Prostate gland (tissue), 2 donors: ENCODE results near the gene NCAM1. TPM values are rescaled to one million over a fixed set of nuclear protein-coding genes. Genes with fewer than 3 reads are reported as not detected.

ENCODE experiments used
- DNase-seq: peaks from one replicate; pipeline ENCODE4 v3.0.0-alpha.2; 2019; ENCODE audit warnings: low spot score
- H3K27ac ChIP-seq, 2 donors: fragments of 200-600 bp; sonication (generic); 2 replicates each; pipeline ENCODE4 v1.5.1; 2017 to 2019
- H3K27me3 ChIP-seq: fragments of 200-600 bp; sonication (generic); replicated peaks from 2 replicates; pipeline ENCODE4 v1.5.1; 2019; ENCODE audit not compliant: insufficient read depth
- H3K36me3 ChIP-seq, 2 donors: fragments of 200-600 bp; sonication (generic); 1 replicate in 1 of 2; 2 replicates in 1 of 2; pipeline versions ENCODE4 v1.5.1 to v1.8.1; 2017 to 2019
- H3K4me1 ChIP-seq: fragments of 200-600 bp; sonication (generic); replicated peaks from 2 replicates; pipeline ENCODE4 v1.5.1; 2019
- H3K4me3 ChIP-seq, 2 donors: fragments of 200-600 bp; sonication (generic); 2 replicates each; pipeline ENCODE4 v1.5.1; 2017 to 2019
- H3K9me3 ChIP-seq: fragments of 200-600 bp; sonication (generic); 2 replicates; pipeline ENCODE4 v1.5.1; 2017
- POLR2A ChIP-seq: fragments of 450-650 bp; IDR thresholded peaks from one replicate; pipeline ENCODE4 v1.6.1; 2016; ENCODE audit warnings: antibody characterized with exemption, mild to moderate bottlenecking
- POLR2AphosphoS5 ChIP-seq: sonication (generic); formaldehyde crosslinking; IDR thresholded peaks from one replicate; pipeline ENCODE4 v1.6.1; 2017; ENCODE audit warnings: antibody characterized with exemption
- WGBS: methylation state at CpG from one replicate; pipeline ENCODE4 v1.1.5; 2018; 5-methylcytosine and 5-hydroxymethylcytosine counted together
- intact Hi-C: fragments of 100-400 bp; cut with DNase I; formaldehyde crosslinking; loops from one replicate; pipeline ENCODE4 v1.14.2; 2022
- total RNA-seq, 2 donors: library from RNA; depleted of rRNA; stranded (reverse); fragments of >200 nt; gene quantifications; one replicate each; pipeline ENCODE4 v1.1.0, GENCODE V29; 2016
- TF ChIP-seq, protein P1 (sequence below), 4 experiments: fragments of 200-600 bp in 2 of 4; fragments of 450-650 bp in 2 of 4; sonication (generic) in 2 of 4; IDR thresholded peaks; 1 replicate in 3 of 4; 2 replicates in 1 of 4; pipeline ENCODE4 v1.5.1; 2016 to 2019; ENCODE audit warnings: antibody characterized with exemption in 4 of 4, mild to moderate bottlenecking in 2 of 4, moderate library complexity in 2 of 4

Gene NCAM1
- total RNA-seq, 2 donors from 2014 or later: 3.8 to 39.7 TPM

DNA sequence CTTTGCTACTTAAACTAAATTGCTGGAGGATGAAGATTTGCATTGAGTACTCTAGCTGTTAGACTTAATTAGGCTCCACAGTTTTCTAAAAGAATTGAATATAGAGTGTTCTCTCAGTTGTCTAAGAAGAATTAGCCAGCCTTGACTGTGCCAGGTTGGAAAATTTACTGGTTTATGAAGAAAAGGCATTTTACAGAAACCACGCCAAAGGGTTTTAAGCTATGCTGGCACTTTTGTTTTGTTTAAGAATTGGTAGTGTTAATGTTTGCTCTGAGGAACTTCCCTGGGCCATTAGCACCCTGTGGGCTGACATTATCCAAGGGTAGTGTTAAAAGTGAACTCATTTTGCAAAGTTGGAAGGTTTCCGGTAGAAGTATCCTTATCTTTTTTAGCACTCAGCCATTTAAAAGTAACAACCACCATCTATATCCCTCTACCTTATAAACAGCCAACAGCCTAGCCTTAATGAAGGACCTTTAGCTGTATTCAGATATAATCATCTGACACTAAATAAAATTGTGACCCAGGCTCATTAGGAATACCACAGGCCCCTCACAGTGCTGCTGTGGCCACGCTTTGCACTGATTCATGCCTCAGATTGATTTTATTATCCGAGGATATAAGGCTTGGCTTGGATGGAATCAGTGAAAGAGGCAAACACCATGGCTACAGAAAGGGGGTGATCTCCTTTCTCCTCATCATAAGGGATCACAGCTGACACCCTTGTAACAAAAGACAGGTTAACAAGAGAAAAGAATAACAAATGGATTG lies 158.9 kb downstream of the NCAM1 start:
- TF ChIP-seq, protein P1, sequence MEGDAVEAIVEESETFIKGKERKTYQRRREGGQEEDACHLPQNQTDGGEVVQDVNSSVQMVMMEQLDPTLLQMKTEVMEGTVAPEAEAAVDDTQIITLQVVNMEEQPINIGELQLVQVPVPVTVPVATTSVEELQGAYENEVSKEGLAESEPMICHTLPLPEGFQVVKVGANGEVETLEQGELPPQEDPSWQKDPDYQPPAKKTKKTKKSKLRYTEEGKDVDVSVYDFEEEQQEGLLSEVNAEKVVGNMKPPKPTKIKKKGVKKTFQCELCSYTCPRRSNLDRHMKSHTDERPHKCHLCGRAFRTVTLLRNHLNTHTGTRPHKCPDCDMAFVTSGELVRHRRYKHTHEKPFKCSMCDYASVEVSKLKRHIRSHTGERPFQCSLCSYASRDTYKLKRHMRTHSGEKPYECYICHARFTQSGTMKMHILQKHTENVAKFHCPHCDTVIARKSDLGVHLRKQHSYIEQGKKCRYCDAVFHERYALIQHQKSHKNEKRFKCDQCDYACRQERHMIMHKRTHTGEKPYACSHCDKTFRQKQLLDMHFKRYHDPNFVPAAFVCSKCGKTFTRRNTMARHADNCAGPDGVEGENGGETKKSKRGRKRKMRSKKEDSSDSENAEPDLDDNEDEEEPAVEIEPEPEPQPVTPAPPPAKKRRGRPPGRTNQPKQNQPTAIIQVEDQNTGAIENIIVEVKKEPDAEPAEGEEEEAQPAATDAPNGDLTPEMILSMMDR (IDR thresholded peaks at IDR 0.05): no peak
- TF ChIP-seq POLR2AphosphoS5: no peak
- TF ChIP-seq POLR2A: no peak
- Histone ChIP-seq H3K4me3 (no peak overlapping the region), H3K27me3 (no peaks in the 10 kb centered on the region), H3K9me3 (no peaks in the 10 kb centered on the region), H3K36me3 (no peaks in the 10 kb centered on the region), H3K4me1 (no peaks in the 10 kb centered on the region), H3K27ac (no peak overlapping the region)
- 68% methylated on average over 4 of the region's 4 CpGs for WGBS
- intact Hi-C loops: loop anchor here (10.0 kb wide), 2 partner anchors 125 to 825 kb away; no protein-coding TSS in a partner anchor
- DNase-seq: no peak

DNA sequence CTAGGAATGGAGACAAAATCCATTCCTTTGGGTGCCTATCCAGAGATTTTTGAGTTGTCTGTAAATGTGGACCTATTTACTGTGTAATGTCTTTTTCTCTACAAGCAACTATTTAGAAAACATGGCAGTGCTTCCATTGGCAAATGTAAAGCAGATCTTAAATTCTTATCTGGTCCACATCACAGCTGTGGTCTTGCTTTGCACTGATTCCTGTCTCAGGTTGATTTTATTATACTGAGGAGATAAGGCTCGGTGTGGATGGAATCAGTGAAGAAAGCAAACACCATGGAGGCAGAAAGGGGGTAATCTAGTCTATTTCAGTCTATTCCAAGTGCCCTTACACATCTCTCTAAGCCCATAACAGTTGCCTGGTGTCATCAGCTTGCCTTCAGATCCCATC lies 160.5 kb downstream of the NCAM1 start:
- no peak for TF ChIP-seq POLR2A
- TF ChIP-seq, protein P1 (IDR thresholded peaks at IDR 0.05): no peak
- TF ChIP-seq POLR2AphosphoS5: no peak
- no peaks in the 10 kb centered on the region for H3K4me1 ChIP-seq
- no peak overlapping the region for H3K27ac ChIP-seq
- DNase-seq: no peak
- H3K27me3 ChIP-seq: no peaks in the 10 kb centered on the region
- intact Hi-C loops: loop anchor here (10.0 kb wide), 1 partner anchor 123 kb away; no protein-coding TSS in a partner anchor
- H3K4me3 ChIP-seq: no peak overlapping the region
- H3K36me3 ChIP-seq: no peaks in the 10 kb centered on the region
- WGBS: 30% methylated on average over 1 of the region's 1 CpG
- no peaks in the 10 kb centered on the region for H3K9me3 ChIP-seq

DNA sequence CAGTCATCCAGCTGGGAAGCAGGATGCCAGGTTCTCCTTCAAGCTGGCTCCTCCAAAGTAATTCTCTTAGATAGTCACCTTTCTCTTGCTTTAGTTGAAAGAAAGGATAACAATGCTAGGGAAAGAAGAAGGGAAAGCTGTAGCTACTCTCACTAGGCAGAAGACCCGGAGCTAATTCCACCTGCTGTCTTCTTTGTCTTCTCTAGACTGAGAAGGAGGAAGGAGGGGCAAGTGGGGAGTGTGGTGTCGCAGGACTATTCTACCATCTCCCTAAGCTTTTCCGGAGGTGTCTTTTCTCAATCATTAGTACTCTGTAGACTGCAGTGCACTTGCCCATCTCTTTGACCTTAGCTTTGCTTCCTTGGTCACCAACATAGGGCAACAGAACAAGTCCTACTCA lies 162.8 kb downstream of the NCAM1 start:
- no peaks in the 10 kb centered on the region for H3K27me3 ChIP-seq
- no peaks in the 10 kb centered on the region for H3K36me3 ChIP-seq
- no peak for DNase-seq
- H3K9me3 ChIP-seq: no peaks in the 10 kb centered on the region
- H3K4me1 ChIP-seq: no peaks in the 10 kb centered on the region
- intact Hi-C loops: loop anchor here (10.0 kb wide), 1 partner anchor 121 kb away; no protein-coding TSS in a partner anchor
- TF ChIP-seq POLR2A (no peak), POLR2AphosphoS5 (no peak)
- TF ChIP-seq, protein P1 (IDR thresholded peaks at IDR 0.05): no peak
- no peak overlapping the region for H3K4me3 ChIP-seq
- 83% methylated on average over 3 of the region's 3 CpGs for WGBS
- no peak overlapping the region for H3K27ac ChIP-seq

DNA sequence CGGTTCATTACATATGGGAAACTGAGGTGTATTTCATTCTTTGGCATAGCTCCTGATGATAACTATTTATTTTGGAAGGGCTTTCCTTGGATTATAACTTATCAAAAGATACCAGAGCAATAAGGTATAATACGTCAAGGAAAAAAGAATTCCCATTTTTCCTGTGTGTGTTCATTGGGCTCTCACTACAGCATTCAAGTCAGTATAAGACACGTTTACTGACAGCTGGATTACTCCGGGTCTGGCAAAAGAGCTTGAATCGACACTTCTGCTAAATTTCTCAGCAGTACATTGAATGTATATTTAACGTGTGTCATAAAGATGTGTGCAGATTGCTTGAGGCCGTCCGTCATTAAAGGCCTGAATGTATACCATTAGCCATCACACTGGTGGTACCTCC lies 163.4 kb downstream of the NCAM1 start:
- no peak for TF ChIP-seq POLR2AphosphoS5
- no peak for TF ChIP-seq POLR2A
- TF ChIP-seq, protein P1 (IDR thresholded peaks at IDR 0.05): no peak
- Histone ChIP-seq H3K9me3 (no peaks in the 10 kb centered on the region), H3K4me1 (no peaks in the 10 kb centered on the region), H3K4me3 (no peak overlapping the region), H3K27ac (no peak overlapping the region), H3K27me3 (no peaks in the 10 kb centered on the region), H3K36me3 (no peaks in the 10 kb centered on the region)
- DNase-seq: no peak
- WGBS: 82% methylated on average over 8 of the region's 8 CpGs
- intact Hi-C loops: loop anchor here (10.0 kb wide), 1 partner anchor 120 kb away; no protein-coding TSS in a partner anchor
